Measurements from ENCODE around the gene GJA1.
"Not testable (repeated sequence)": the region's sequence is repeated elsewhere in the genome, so short reads cannot be mapped to it uniquely, and the experiment has no call there.

Gene GJA1

DNA sequence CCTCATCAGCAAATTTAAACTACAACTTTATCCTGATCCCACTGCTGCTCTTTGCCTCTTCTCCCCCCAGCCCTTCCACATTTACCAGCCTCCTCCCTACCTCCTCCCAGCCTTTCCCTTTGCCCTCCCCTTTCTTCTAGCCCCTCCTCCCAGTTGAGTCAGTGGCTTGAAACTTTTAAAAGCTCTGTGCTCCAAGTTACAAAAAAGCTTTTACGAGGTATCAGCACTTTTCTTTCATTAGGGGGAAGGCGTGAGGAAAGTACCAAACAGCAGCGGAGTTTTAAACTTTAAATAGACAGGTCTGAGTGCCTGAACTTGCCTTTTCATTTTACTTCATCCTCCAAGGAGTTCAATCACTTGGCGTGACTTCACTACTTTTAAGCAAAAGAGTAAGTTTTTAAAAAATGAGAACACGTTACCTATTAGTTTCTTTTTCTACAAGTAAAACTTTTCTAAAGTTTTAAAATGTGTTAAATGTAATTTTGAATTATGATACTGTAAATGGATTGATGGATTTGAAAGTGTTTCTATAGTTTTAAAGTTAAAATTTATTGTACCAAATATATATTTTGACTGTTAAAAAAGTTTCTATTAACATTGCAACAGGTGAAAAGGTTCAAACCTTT, at the start of gene GJA1:
TSS of gene GJA1 (plus strand) at position 203 of the 626 bp plus-strand sequence. CDS start 11,202 bp downstream, outside the sequence.
- no peak for DNase-seq

DNA sequence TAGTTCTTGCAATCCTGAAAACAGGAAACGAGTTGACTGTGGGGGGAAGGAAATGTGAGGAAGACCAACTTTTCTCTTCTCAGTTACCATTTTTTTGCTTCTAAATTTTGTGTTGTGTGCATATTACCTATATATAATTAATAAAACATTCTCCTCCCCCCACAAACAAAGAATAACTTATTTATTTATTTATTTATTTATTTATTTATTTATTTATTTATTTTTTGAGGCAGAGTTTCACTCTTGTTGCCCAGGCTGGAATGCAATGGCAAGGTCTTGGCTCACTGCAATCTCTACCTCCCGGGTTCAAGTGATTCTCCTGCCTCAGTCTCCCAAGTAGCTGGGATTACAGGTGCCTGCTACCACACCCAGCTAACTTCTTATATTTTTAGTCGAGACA, 48.9 kb upstream of the GJA1 start:
- not testable (repeated sequence) for DNase-seq

DNA sequence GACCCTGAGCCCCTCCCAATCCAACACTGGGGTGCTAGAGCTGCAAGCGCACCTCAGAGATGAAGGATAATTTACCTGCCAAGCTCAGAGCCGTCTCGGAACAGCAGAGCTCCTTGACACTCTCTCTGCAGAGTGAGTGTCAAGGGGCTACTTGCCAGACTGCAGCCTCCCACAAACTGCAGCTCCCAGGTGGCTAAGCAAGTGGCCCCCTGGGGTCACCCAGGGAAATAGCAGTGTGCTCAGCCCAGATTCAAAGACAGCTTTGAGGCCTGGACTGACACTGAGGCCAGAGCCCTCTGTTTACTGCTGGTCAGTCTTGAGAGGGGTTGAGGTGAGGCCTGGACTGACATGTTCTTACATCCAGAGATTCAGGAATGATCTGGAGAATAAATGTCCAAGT, 46.0 kb upstream of the GJA1 start:
- DNase-seq: no peak

DNA sequence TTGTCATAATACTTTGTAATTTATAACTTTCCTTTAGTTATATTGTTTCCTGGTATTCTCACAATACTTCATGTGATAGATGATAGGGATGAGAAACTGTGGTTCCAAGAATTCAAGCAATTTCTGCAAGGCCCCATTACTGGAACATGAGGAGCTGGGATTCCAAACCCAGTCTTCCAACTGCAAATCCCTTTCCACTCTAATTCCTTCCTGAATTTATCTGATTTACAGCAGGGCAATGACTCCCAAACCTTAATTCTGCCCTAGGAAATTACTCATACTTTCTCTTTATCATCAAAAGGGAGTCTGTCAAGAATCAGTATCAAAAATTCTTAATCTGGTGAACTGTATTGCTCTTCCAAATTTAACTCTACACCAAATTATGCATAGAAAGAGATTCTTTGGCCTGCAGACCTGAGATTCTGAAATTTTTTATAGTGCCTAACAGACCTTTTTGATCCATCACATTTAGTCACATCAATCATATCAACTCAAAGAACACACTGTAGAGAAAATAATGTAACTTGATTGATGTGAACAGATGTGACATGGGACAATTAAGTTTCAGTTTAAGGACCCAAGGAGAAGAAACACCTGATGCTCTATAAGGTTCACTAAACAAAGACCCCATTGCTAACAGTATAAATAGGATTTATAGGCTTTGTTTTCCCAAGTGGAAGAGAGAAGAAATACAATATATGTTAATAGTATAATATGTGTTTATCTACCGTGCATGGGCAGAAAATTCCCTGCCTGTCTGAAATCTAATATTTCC, 41.5 kb upstream of the GJA1 start:
- no peak for DNase-seq

DNA sequence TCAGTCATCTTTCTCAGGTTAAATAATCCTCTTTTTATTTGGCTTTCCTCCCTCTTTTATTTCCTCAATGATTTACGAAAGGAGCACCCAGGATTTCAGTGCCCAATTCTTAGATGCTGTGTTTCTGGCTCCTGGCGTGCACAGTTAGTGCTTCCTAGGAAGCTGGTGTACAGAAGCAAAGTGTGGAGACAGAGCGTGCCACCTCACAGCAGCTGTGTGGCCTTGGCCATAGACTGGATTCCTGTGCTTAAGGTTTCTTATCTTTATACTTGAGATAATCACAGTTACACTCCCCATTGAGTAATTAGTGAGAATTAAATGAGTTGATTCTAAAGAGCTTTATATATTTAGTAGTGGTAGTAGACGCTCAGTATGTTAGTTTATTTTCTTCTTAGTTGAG, 39.7 kb upstream of the GJA1 start:
- no peak for DNase-seq

DNA sequence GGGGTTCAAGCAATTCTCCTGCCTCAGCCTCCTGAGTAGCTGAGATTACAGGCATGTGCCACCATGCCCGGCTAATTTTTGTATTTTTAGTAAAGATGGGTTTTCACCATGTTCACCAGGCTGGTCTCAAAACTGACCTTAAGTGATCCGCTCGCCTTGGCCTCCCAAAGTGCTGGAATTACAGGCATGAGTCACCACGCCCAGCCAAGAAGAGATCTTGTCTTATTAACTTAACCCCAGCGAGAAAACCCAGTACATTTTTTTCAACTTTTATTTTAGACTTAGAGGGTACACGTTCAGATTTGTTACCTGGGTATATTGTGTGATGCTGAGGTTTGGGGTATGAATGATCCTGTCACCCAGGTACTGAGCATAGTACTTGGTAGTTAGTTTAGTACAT, 38.3 kb upstream of the GJA1 start:
- not testable (repeated sequence) for DNase-seq

DNA sequence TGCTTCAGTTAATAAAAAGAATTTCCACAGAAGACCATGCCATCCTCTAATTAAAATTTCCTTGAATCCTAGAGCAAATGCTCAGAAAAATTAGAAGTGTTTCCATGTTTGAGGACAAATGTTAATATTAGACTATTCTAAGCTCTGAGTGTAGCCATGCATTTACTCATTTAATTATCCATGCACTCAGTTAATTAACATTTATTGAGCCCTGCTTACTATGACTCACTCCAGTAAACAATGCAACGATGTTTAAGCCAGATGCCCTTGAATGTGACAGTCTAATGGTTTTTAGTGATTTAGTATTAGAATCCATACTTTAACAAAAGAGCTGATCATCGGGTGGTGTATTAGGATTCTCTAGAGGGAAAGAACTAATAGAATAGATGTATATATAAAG, 37.3 kb upstream of the GJA1 start:
- DNase-seq: no peak

DNA sequence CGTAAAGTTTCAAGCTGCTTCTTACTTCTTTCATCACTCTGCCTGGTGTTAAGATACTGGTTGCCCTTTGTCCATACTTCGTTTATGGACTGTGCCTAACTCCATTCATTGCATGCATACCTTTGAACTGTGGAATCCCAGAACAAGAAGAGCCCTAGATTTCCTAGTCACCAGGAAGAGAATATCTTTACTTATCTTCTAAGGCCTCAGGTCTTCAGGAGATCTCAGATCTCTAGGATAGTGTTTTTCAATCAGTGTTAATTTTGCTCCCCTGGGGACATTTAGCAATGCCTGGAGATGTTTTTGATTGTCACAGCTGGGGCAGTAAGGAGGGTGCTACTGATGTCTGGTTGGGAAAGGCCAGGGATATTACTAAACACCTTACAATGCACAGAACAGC, 35.5 kb upstream of the GJA1 start:
- DNase-seq: no peak

DNA sequence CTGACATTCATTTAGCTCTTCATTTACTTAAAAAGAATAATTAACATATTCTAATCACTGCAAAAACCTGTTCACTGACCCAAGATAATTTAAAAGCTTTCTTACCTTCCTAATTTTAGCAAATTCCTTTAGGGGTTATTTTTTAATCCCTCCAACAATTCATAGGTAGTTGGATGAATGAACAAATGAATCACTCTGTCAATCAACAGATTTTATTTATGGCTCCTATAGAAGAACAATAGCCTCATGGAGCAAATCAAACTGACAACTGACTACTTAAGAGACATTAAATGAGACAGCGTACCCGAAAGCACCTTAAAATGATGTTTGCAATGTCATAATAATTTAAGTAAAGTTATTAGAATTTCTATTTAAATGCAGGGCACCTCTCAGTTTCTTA, 31.5 kb upstream of the GJA1 start:
- DNase-seq: no peak

DNA sequence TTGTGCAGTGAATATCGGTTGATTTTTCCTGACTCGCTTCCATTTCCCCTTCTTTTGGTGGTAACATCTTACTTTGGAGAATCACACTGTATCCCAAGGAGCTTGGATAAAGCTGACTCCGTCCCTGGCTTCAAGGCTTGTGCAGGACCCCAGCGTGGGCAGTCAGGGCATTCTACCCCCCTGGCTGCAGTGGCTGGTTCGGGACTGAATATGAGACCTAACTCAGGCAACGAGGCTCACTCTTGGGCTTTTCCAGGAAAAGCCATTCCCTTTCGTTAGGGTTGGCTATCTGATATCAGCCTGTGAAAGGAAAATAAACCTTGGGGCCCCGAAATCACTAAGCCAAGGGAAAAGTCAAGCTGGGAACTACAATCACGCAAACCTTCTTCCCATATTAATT, 30.1 kb upstream of the GJA1 start:
- no peak for DNase-seq

DNA sequence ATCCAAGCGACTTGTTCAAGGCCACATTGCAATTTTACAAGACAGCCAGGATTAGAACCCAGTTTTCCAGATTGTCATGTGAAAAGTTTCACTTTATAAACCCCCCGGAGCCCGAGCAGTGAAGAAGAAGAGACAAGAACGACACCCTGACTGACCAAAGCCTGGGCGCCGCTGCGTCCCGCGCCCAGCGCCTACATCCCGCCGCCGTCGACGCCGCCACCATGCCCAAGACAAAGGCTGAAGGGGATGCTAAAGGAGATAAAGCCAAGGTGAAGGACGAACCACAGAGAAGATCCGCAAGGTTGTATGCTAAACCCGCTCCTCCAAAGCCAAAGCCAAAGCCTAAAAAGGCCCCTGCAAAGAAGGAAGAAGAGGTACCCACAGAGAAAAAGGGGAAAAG, 27.1 kb upstream of the GJA1 start:
- no peak for DNase-seq

DNA sequence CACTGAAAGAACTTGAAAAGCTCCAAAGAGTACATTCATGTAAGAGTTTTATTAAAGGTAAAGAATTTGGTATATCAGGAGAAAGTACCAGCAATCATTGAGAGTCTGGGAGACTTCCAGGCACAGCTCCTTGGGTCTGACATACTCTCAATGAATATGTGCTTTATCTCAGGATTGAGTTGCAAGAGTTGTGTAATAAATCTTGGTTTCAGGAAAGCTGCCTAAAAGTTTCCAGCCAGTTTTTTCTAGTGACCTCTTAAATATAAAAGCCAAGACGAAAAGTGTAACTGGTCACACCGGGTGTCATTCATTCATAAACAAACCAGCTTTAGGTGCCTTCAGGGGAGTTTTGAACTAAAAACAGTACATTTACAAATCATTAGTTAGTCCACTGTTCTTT, 21.6 kb upstream of the GJA1 start:
- DNase-seq: no peak

DNA sequence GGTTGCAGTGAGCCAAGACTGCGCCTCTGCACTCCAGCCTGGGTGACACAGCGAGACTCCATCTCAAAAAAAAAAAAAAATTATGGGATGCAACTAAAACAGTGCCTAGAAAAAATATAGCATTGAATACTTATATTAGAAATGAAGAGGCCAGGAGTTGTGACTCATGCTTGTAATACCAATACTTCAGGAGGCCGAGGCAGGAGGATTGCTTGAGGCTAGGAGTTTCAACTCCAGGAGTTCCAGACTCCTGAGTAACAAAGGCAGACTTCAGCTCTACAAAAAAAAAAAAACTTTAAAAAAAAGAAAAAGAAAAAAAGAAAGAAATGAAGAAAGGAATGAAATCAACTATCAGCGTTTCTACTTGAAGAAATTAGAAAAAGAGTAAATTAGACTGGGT, 17.1 kb upstream of the GJA1 start:
- no peak for DNase-seq

DNA sequence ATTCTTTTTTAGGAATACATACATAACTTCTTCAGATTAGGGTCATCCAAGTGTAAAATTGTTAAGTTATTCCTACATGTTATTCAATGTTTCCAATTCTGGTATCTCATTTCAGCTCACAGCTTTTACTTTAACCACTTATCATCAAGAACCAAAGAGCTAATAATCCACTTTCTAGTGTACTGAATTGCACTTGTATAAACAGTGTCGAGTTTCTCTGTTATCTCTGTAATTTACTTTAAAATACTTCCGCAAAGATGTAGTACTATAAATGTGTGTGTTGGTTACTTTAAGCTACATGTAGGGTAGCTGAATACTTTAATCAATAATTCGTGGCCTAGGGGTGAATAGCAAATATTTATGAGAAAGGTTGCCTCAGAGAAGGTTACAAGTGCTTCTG, 8.8 kb upstream of the GJA1 start:
- no peak for DNase-seq

DNA sequence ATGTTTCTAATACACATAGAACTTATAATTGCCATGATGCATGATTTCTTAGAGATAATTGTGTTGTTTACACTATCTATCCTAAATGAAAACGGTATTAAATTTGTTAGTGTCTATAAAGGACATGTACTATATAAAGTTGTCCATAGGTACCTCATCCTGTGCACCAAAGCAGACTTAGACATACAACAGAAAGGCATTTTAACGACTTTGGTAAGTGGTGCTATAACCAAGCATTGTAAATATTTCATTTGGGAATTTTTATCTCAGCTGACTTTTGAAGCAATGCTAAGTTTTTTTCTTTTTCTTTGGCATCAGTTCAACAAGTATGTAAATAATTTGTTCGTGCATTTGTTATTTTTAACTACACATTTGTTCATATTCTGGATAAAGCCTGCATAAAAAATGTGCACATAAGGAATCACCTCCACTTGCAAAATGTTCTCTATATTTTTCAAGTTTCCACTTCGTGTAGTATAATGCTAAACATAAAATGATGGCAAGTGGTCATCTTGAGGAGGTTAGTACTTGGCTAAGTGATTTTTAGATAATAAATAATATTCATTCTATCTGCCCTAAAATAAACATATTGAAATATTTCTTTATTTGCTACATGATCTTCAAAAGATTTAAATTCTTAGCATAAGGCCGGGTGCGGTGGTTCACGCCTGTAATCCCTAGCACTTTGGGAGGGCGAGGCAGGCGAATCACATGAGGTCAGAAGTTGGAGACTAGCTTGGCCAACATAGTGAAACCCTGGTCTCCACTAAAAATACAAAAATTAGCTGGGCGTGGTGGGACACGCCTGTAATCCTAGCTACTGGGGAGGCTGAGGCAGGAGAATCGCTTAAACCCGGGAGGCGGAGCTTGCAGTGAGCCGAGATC, 6.3 kb upstream of the GJA1 start:
- DNase-seq: no peak

DNA sequence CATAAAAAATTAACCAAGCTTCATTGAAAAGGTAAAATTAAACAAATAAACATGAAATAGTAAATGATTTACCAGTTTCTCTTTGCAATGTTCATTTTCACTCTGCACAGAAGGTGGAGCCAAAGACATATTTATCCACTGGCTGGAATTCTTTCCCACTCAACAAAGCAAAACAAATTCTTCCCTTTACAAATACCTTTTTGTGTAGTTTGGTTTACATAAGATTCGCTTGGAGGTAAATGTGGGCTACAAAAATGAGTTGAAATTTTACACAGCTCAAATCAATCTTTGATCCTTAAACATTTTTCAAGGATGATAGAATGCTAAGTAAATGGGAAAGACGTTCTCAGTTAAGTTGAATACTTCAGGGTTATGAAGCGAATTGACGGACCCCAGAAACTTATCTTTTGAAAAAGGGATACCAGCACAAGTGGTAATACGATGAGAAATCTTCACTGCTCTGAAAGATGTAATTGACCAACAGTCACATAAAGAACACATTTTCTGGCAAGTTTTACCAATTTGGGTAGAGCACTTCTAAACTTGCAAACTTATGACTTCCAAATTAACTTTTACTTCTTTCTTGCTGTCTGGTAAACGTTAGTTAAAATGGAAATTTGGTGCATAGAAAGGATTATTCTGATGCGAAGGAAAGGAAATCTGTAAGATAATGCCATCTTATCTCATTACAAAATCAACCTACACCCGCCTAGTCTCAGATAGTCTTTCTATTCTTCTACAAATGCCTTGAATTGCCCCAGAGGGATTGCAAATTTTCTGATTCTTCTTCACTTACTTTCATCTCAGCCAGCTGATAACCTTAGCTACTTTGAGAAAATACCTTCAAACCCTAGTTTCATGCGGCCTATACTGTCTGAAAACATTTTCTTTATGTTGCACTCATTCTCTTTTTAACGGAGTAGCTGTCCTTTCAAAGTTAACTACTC, 4.7 kb upstream of the GJA1 start:
- DNase-seq: no peak

DNA sequence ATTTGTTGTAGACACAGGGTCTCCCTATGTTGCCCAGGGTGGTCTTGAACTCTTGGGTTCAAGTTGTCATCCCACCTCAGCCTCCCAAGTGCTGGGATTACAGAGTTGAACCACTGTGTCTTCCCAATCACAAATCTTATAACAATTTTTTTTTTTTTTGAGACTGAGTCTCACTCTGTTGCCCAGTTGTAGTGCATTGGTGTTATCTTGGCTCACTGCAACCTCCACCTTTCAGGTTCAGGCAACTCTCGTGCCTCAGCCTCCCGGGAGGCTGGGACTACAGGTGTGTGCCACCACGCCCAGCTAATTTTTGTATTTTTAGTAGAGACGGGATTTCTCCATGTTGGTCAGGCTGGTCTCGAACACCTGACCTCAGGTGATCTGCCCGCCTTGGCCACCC, 3.7 kb upstream of the GJA1 start:
- not testable (repeated sequence) for DNase-seq

DNA sequence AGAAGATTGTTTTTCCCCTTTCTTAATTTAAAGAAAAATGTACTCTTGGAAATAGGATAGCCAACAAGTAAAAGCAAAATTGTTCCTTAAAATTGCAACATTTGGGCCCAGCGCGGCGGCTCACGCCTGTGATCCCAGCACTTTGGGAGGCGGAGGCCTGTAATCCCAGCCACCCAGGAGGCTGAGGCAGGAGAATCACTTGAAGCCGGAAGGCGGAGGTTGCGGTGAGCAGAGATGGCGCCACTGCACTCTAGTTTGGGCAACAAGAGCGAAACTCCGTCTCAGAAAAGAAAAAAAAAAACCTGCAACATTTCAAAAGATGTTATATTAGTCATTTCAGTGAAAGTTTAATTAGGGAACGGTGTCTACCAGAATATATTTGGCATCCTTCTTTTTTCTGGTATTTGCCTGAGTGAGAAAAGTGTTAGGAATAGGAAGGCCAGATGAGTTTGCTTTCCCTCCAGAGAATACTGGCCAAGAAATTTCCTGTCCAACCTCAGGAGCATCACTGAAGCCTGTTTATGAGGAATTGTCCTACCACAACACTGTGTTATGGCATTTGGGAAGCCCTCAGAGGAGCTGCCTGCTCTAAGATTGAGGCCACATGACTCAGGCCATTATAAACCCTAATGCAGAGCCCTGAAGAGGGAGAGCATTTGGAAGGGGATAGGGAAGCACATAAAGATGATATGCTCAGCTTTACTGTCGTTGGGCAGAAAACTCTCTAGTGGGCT, 1.2 kb upstream of the GJA1 start:
- DNase-seq: no peak

DNA sequence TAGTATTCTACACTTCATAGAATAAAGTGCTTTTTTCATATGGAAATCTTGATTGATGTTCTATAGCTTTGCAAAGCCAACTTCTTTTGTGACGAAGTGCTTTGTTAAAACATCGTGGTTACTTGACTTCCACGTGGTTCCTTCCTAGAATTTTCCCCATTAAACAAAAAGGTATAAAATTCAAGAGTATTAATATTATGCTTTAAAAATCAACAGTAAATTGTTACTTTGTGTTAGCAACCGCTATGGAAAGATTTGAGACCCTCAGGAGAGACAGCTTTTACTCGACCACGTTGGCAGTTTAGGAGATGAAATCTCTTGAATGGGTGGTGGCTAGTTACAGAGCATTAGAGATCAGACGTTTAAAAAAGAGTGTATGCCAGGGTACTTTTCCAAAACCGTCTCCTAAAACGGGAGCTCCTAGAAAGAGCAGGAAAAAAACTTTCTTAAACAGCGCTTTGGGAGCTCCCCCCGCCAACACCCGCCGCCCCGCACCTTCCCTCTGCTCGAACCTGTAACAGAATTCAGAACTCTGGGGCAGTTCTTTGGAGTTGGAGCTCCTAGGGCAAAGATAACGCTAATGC, 920 bp downstream of the GJA1 start:
- no peak for DNase-seq

DNA sequence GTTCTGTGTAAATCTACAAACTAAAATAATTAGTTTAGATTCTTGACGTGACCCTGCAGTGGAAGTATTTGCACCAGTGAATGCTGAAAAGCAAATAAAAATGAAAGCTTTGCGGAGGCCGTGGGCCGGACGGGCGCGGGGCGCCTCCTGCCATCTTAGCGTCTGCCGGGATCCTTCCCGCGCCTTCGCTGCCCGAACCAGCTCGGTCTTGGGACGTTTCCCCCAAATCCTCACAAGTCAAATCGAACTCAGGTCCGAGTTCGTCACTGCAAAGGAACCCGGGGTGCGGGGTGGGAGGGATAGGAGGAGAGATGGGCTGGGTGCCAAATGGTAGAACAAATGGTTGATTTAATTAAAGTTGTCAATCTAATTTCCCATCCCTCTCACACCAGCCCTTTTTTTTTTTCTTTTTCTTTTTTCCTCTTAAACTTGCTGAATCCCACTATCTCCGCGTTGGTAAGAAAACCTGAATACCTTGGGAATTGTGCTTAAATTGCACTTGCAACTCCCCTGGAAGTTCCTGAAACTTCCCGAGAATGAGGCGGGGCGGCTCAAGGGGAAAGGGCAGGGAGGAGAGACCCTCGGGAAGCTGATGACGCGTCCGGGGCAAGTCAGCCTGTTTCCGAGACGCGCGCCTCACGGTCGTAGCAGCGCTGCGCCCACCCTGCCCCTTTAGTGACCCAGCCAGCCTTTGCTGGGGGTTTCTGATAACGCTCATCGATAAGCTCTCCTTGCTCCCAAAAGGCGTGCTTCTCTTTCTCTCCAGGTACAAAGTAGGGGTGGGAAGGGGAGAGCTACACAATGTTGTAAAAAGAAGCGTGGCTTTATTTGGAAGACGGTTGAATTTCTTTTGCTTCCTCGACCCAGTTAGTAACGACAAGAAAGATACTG, 1.8 kb downstream of the GJA1 start:
- DNase-seq: peak in 1 of 2 experiments; percentile 0
